Measurements from ENCODE around the gene COPG1. TPM values are rescaled to one million over a fixed set of nuclear protein-coding genes. Genes with fewer than 3 reads are reported as not detected.

The COPG1 gene
- total and polyA plus RNA-seq, 9 of the 15 experiments (the other 6 are each of a cell fraction or from before 2014, with no cell fraction given) = 40.3 to 105 (median 62.4) TPM

- TF ChIP-seq TEAD4 (IDR thresholded peaks at IDR 0.05; ENCODE audit: low read length) (no peak), TEAD4 (CRISPR knock-in tag; IDR thresholded peaks at IDR 0.05; ENCODE audit: borderline replicate concordance) (no peak), TCF15 (CRISPR knock-in tag; IDR thresholded peaks at IDR 0.05) (no peak), PRPF4 (IDR thresholded peaks at IDR 0.05; ENCODE audit: insufficient read depth, low read depth, low read length, poor library complexity, severe bottlenecking) (no peak), ETV6 (IDR thresholded peaks at IDR 0.05; ENCODE audit: borderline replicate concordance in 1 of 2, low read depth in 2 of 2, low read length in 1 of 2) (no peak), ETV6 (CRISPR knock-in tag; IDR thresholded peaks at IDR 0.05; ENCODE audit: borderline replicate concordance) (no peak), NRF1 (conservative IDR thresholded peaks at IDR 0.05 in 1 of 2, IDR thresholded peaks at IDR 0.05 in 1 of 2) (peak; percentile 81 to 85), DNMT1 (IDR thresholded peaks at IDR 0.05) (no peak), GATAD2A (IDR thresholded peaks at IDR 0.05) (no peak), HMGN3 (IDR thresholded peaks at IDR 0.05; ENCODE audit: borderline replicate concordance, extremely low read depth, insufficient read length, low read depth, low read length) (peak; percentile 23)
Observed at GRCh38 chr3:129305592-129306091, 56.2 kb downstream of the COPG1 start (continued).

GRCh38 chr3:129308636-129309035, 59.2 kb downstream of the COPG1 start:
- H3K9me1 ChIP-seq (ENCODE audit: control insufficient read depth, insufficient read depth, low read length) = no peaks in the 10 kb centered on the region

More at GRCh38 chr3:129308636-129309035, 59.2 kb downstream of the COPG1 start:
- Histone ChIP-seq H3K79me2 (ENCODE audit: control insufficient read depth, insufficient read depth, low read length) (no peaks in the 10 kb centered on the region), H3K9ac (ENCODE audit: insufficient read depth in 1 of 2, low read depth in 2 of 2, low read length in 2 of 2) (no peak overlapping the region), H3K4me1 (replicated peaks in 1 of 2; ENCODE audit: control insufficient read depth in 2 of 2, insufficient read depth in 2 of 2, low read length in 2 of 2) (peaks cover 16 to 20% of the 10 kb centered on the region in 2 experiments; a peak in 4 of 5 replicates), H3K4me2 (ENCODE audit: insufficient read depth, low read length) (no peak overlapping the region), H3K27ac (ENCODE audit: extremely low read depth, low read depth, low read length) (no peak overlapping the region), H4K20me1 (replicated peaks; ENCODE audit: control insufficient read depth, insufficient read depth, low read length) (0 out of 2 replicates have a peak, but pooled peaks cover under 1% of the 10 kb centered on the region), H3K36me3 (ENCODE audit: control insufficient read depth, insufficient read depth, low read length) (peaks cover 10% of the 10 kb centered on the region; the same call in 2 of the 3 replicates), H3K9me3 (replicated peaks; ENCODE audit: control insufficient read depth, insufficient read depth, low read depth, low read length) (no peaks in the 10 kb centered on the region), H3K27me3 (ENCODE audit: control insufficient read depth in 2 of 2, insufficient read depth in 2 of 2, low read length in 2 of 2) (no peaks in the 10 kb centered on the region), H2AFZ (ENCODE audit: low read depth, low read length) (no peak overlapping the region), H3K4me3 (no peak overlapping the region)
- CTCF ChIA-PET (ENCODE audit: low intra/inter-chr PET ratio) = no interaction called here
- BruUV-seq (replicated peaks) = no TSS peak
- ATAC-seq (no peak), DNase-seq (ENCODE audit: extremely low read depth in 1 of 4, low spot score in 3 of 4) (no peak), FAIRE-seq (no peak)
- no peak for TF ChIP-seq FOXJ2 (tag; IDR thresholded peaks at IDR 0.05)
- TF ChIP-seq SMARCA4 (IDR thresholded peaks at IDR 0.05) = no peak
- no peak for TF ChIP-seq RFX7 (CRISPR knock-in tag; IDR thresholded peaks at IDR 0.05)
- TF ChIP-seq CBX3 (IDR thresholded peaks at IDR 0.05; ENCODE audit: borderline replicate concordance in 1 of 2, low read length in 2 of 2) = no peak
- no peak for TF ChIP-seq SRSF7 (optimal IDR thresholded peaks at IDR 0.05; ENCODE audit: low read depth, low read length)
- TF ChIP-seq FOXP1 (CRISPR knock-in tag; IDR thresholded peaks at IDR 0.05) = no peak
- no peak for TF ChIP-seq ZNF165 (CRISPR knock-in tag; IDR thresholded peaks at IDR 0.05; ENCODE audit: borderline replicate concordance)
- TF ChIP-seq GTF2A2 (tag; IDR thresholded peaks at IDR 0.05) = no peak
- POLR2A ChIA-PET = no interaction called here
- in situ Hi-C loops (cut with MboI) = no loop called here
- 80% methylated on average over 1 of the region's 3 CpGs for WGBS (ENCODE audit: insufficient coverage, low coverage, missing lambda C conversion rate)
- intact Hi-C loops (cut with micrococcal nuclease) = no loop called here

Measured in K562 (cell line).